GM13977 (cell line): ENCODE measurements around the gene PDIA2.
"Not testable (repeated sequence)": the region's sequence is repeated elsewhere in the genome, so short reads cannot be mapped to it uniquely, and the experiment has no call there.

Experiments used
- DNase-seq: peaks from one replicate; pipeline ENCODE4 v3.0.0; 2012; ENCODE audit warnings: low spot score
- CTCF ChIP-seq: IDR thresholded peaks from 2 replicates; pipeline ENCODE4 v1.5.1; 2012; ENCODE audit warnings: mild to moderate bottlenecking, control low read depth; ENCODE audit not compliant: insufficient read depth; ENCODE audit errors: extremely low read depth, missing control alignments
- in situ Hi-C: fragments of 300-500 bp; cut with MboI; formaldehyde crosslinking; loops from one replicate; pipeline ENCODE4 v1.12.0; 2022; ENCODE audit warnings: low sequenced_read_pairs, low pct_unique_long_range_greater_than_20kb, mixed read lengths, inconsistent platforms; ENCODE audit not compliant: unreplicated experiment

The PDIA2 gene

GRCh38 chr16:263182-263774 lies 19.7 kb upstream of the PDIA2 start:
- no peak for DNase-seq
- TF ChIP-seq CTCF, result no peak
- in situ Hi-C loops, result no loop called here

- no peak for DNase-seq
- no peak for TF ChIP-seq CTCF
- in situ Hi-C loops, result no loop called here
Measured at GRCh38 chr16:263944-264343, 19.0 kb upstream of the PDIA2 start.

GRCh38 chr16:264440-264951 lies 18.5 kb upstream of the PDIA2 start:
- DNase-seq, result no peak
- in situ Hi-C loops, result no loop called here
- TF ChIP-seq CTCF, result no peak

GRCh38 chr16:265002-265529 lies 17.9 kb upstream of the PDIA2 start:
- no peak for DNase-seq
- no peak for TF ChIP-seq CTCF
- in situ Hi-C loops, result no loop called here

- no peak for DNase-seq
- TF ChIP-seq CTCF, result no peak
- in situ Hi-C loops, result no loop called here
Measured at GRCh38 chr16:265711-266110, 17.3 kb upstream of the PDIA2 start.

GRCh38 chr16:266258-267164 lies 16.5 kb upstream of the PDIA2 start:
- no peak for TF ChIP-seq CTCF
- no peak for DNase-seq
- in situ Hi-C loops, result no loop called here

GRCh38 chr16:267562-267961 lies 15.4 kb upstream of the PDIA2 start:
- in situ Hi-C loops, DNase-seq: not testable (repeated sequence)
